Measurements from ENCODE around the gene PSTPIP2. TPM values are rescaled to one million over a fixed set of nuclear protein-coding genes. Genes with fewer than 3 reads are reported as not detected.

Gene PSTPIP2
- total RNA-seq, 2 experiments from 2014 or later, result 14.3 TPM

DNA sequence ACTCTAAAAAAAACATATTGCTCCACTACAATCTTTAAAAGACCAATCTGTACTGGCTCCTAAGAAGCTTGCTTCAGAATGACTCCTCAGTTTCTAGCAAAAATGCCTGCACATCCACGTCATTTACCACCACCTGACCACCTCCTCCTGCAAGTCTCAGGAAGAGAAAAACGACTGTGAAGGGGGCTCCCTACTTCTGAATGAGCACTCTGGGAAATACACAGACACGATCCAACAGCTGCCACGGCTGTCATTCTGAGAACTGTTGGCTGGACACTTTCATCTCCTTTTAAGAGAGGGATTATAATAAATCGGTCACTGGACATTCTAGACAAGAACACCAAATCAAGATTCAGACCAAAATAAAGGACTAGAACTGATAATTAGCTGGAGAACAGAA, 126.4 kb downstream of the PSTPIP2 start:
- no peak overlapping the region for H3K4me3 Mint-ChIP-seq

DNA sequence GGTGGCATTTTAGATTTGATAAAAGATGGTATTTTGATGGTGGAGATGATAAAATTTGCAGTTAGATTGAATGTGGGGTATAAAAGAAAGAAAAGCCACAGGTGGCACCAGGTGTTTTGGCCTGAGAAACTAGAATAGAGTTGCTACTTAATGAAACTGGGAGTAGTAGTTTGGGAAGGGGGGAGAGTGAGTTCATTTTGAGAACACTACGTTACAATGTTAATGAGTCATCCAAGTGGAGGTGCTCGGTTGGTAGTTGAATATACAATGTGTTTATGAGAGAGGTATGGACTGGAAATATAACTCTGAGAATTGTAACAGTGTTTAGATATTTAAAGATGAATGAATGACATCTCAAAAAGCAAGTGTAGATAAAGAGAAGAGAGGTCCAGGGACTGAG, 131.3 kb downstream of the PSTPIP2 start:
- peaks cover 53% of the 10 kb centered on the region for H3K36me3 Mint-ChIP-seq (ENCODE audit: low read depth)
- peak overlapping the region; percentile 20 for H3K27ac Mint-ChIP-seq
- intact Hi-C loops (cut with micrococcal nuclease), result loop anchor here (2.0 kb wide), 1 partner anchor 22 kb away; no protein-coding TSS in a partner anchor

More for the DNA sequence above, 126.4 kb downstream of the PSTPIP2 start:
- H3K4me1 Mint-ChIP-seq (ENCODE audit: low read depth), result peaks cover 7% of the 10 kb centered on the region
- CTCF ChIA-PET, result interaction anchor here (0.7 to 1.1 kb wide), 2 partner anchors 13 to 128 kb away, joined by 3 to 4 read pairs; no protein-coding TSS in a partner anchor
- H3K27ac Mint-ChIP-seq, result no peak overlapping the region
- H3K9me3 Mint-ChIP-seq, result no peaks in the 10 kb centered on the region
- peaks cover 51% of the 10 kb centered on the region for H3K36me3 Mint-ChIP-seq (ENCODE audit: low read depth)
- no peak for DNase-seq
- no peaks in the 10 kb centered on the region for H3K27me3 Mint-ChIP-seq (ENCODE audit: low read depth)
- intact Hi-C loops (cut with micrococcal nuclease), result no loop called here

GRCh38 chr18:45939236-45939635, 132.8 kb downstream of the PSTPIP2 start:
- H3K36me3 Mint-ChIP-seq (ENCODE audit: low read depth), result peaks cover 48% of the 10 kb centered on the region
- no peak for DNase-seq
- CTCF ChIA-PET, result no interaction called here
- H3K27me3 Mint-ChIP-seq (ENCODE audit: low read depth), result no peaks in the 10 kb centered on the region
- intact Hi-C loops (cut with micrococcal nuclease), result loop anchor here (5.0 kb wide), 1 partner anchor 1052 kb away; no protein-coding TSS in a partner anchor
- no peaks in the 10 kb centered on the region for H3K9me3 Mint-ChIP-seq
- no peak overlapping the region for H3K4me3 Mint-ChIP-seq
- H3K27ac Mint-ChIP-seq, result no peak overlapping the region
- H3K4me1 Mint-ChIP-seq (ENCODE audit: low read depth), result peaks cover 39% of the 10 kb centered on the region

More for the DNA sequence above, 131.3 kb downstream of the PSTPIP2 start:
- no peak overlapping the region for H3K4me3 Mint-ChIP-seq
- no peak for DNase-seq
- H3K27me3 Mint-ChIP-seq (ENCODE audit: low read depth), result no peaks in the 10 kb centered on the region
- H3K4me1 Mint-ChIP-seq (ENCODE audit: low read depth), result peaks cover 38% of the 10 kb centered on the region
- H3K9me3 Mint-ChIP-seq, result no peaks in the 10 kb centered on the region
- CTCF ChIA-PET, result no interaction called here

GRCh38 chr18:45938488-45938935, 133.5 kb downstream of the PSTPIP2 start:
- H3K36me3 Mint-ChIP-seq (ENCODE audit: low read depth), result peaks cover 43% of the 10 kb centered on the region
- peak overlapping the region; percentile 46 for H3K27ac Mint-ChIP-seq
- H3K27me3 Mint-ChIP-seq (ENCODE audit: low read depth), result no peaks in the 10 kb centered on the region
- no peak overlapping the region for H3K4me3 Mint-ChIP-seq
- DNase-seq, result no peak
- CTCF ChIA-PET, result interaction anchor here (0.6 to 1.2 kb wide), 2 partner anchors 61 to 117 kb away, joined by 3 to 4 read pairs; no protein-coding TSS in a partner anchor
- no peaks in the 10 kb centered on the region for H3K9me3 Mint-ChIP-seq
- intact Hi-C loops (cut with micrococcal nuclease), result loop anchor here (1.0 to 5.0 kb wide), 2 partner anchors 64 to 1051 kb away; no protein-coding TSS in a partner anchor
- H3K4me1 Mint-ChIP-seq (ENCODE audit: low read depth), result peaks cover 39% of the 10 kb centered on the region

GRCh38 chr18:45935591-45936335, 136.3 kb downstream of the PSTPIP2 start:
- DNase-seq, result peak; percentile 7
- intact Hi-C loops (cut with micrococcal nuclease), result loop anchor here (1.0 to 5.0 kb wide), 2 partner anchors 39 to 1048 kb away; no protein-coding TSS in a partner anchor
- Mint-ChIP-seq H3K27me3 (ENCODE audit: low read depth) (no peaks in the 10 kb centered on the region), H3K4me1 (ENCODE audit: low read depth) (peaks cover 33% of the 10 kb centered on the region), H3K36me3 (ENCODE audit: low read depth) (peaks cover 31% of the 10 kb centered on the region), H3K4me3 (no peak overlapping the region), H3K27ac (no peak overlapping the region), H3K9me3 (no peaks in the 10 kb centered on the region)
- CTCF ChIA-PET, result no interaction called here

Other genes starting within 250 kb of the PSTPIP2 start
- gene SIGLEC15, start 246.6 kb downstream of the PSTPIP2 start, total RNA-seq, result not detected
- 10 to 100 TPM; 18.3 to 21.2 TPM for gene EPG5, start 104.9 kb downstream of the PSTPIP2 start, total RNA-seq
- 100 to 1,000 TPM; 467 TPM for gene ATP5F1A, start 26.0 kb upstream of the PSTPIP2 start, total RNA-seq
- 10 to 100 TPM; 59.4 to 60.9 TPM for gene HAUS1, start 32.1 kb upstream of the PSTPIP2 start, total RNA-seq

Data from activated naive CD4-positive, alpha-beta T cell treated with anti-CD3 and anti-CD28 coated beads for 36 hours (primary cell).